ENCODE data around the gene FZD4.
"Not testable (repeated sequence)": the region's sequence is repeated elsewhere in the genome, so short reads cannot be mapped to it uniquely, and the experiment has no call there.

Gene FZD4

GRCh38 chr11:86934926-86935579 lies 20.1 kb downstream of the FZD4 start:
- no peak for DNase-seq

GRCh38 chr11:86934582-86934900 lies 20.7 kb downstream of the FZD4 start:
- DNase-seq: no peak

- DNase-seq: no peak
Measured at GRCh38 chr11:86933891-86934581, 21.2 kb downstream of the FZD4 start.

GRCh38 chr11:86932924-86933875 lies 22.0 kb downstream of the FZD4 start:
- DNase-seq: no peak

- DNase-seq: no peak
Measured at GRCh38 chr11:86932259-86932585, 23.0 kb downstream of the FZD4 start.

GRCh38 chr11:86931548-86932258 lies 23.5 kb downstream of the FZD4 start:
- DNase-seq: no peak

GRCh38 chr11:86930957-86931547 lies 24.1 kb downstream of the FZD4 start:
- DNase-seq: no peak

GRCh38 chr11:86926975-86927374 lies 28.2 kb downstream of the FZD4 start:
- no peak for DNase-seq

- DNase-seq: no peak
Measured at GRCh38 chr11:86923999-86924766, 31.0 kb downstream of the FZD4 start.

GRCh38 chr11:86922225-86922624 lies 33.0 kb downstream of the FZD4 start:
- DNase-seq: no peak

- no peak for DNase-seq
Measured at GRCh38 chr11:86919557-86920210, 35.5 kb downstream of the FZD4 start.

GRCh38 chr11:86918973-86919372 lies 36.2 kb downstream of the FZD4 start:
- no peak for DNase-seq

GRCh38 chr11:86918496-86918895 lies 36.7 kb downstream of the FZD4 start:
- DNase-seq: no peak

GRCh38 chr11:86917589-86917988 lies 37.6 kb downstream of the FZD4 start:
- no peak for DNase-seq

- DNase-seq: no peak
Measured at GRCh38 chr11:86916330-86916729, 38.9 kb downstream of the FZD4 start.

- not testable (repeated sequence) for DNase-seq
Measured at GRCh38 chr11:86915850-86916249, 39.3 kb downstream of the FZD4 start.

- DNase-seq: no peak
Measured at GRCh38 chr11:86914865-86915519, 40.2 kb downstream of the FZD4 start.

GRCh38 chr11:86912238-86912637 lies 43.0 kb downstream of the FZD4 start:
- no peak for DNase-seq

GRCh38 chr11:86910592-86910991 lies 44.6 kb downstream of the FZD4 start:
- DNase-seq: no peak

- no peak for DNase-seq
Measured at GRCh38 chr11:86906198-86906597, 49.0 kb downstream of the FZD4 start.

GRCh38 chr11:86905252-86905651 lies 49.9 kb downstream of the FZD4 start:
- no peak for DNase-seq

Measured in stimulated activated CD4-positive, alpha-beta T cell treated with anti-CD3 and anti-CD28 coated beads, Interleukin-2, amount 100 ng/mL, for 24 hours (primary cell).